HCT116 (cell line): ENCODE measurements around the gene TAF12. TPM values are rescaled to one million over a fixed set of nuclear protein-coding genes. Genes with fewer than 3 reads are reported as not detected.

ENCODE experiments used
- ATAC-seq: fragments of 200-7000 bp; cut with Tn5 transposase; 2 replicates; pipeline ENCODE4 v1.9.1; 2020; ENCODE audit warnings: mild to moderate bottlenecking, moderate library complexity
- BruUV-seq: library from RNA; stranded (reverse); fragments of 400-500 nt; replicated peaks from 2 replicates; lab custom pipeline; 2021; lab: Mats Ljungman, UMichigan
- CTCF ChIA-PET: fragments of 300-600 bp; sonication (Branson Sonifier 250); formaldehyde crosslinking; loops from one replicate; lab custom pipeline; 2021; ENCODE audit warnings: antibody characterized with exemption; lab: Charles Lee
- POLR2A ChIA-PET: fragments of 300-600, 350-600 bp; sonication (Branson Sonifier 250); formaldehyde crosslinking; loops from one replicate; lab custom pipeline; 2021; ENCODE audit warnings: antibody characterized with exemption; lab: Charles Lee
- RAD21 ChIA-PET, 2 experiments: fragments of 300-600 bp; sonication (Branson Sonifier 250); formaldehyde crosslinking; loops; one replicate each; lab custom pipeline; 2023; ENCODE audit warnings: low total read pairs in 2 of 2; ENCODE audit not compliant: uncharacterized antibody in 2 of 2, unreplicated experiment in 2 of 2, low non-redundant PET in 1 of 2; lab: Charles Lee
- DNase-seq: peaks from one replicate; pipeline ENCODE4 v3.0.0-alpha.2; 2010; ENCODE audit warnings: low read depth, low spot score
- H2AFZ ChIP-seq: fragments of 200-600 bp; shearing (Covaris generic), sonication (generic); 2 replicates; pipeline ENCODE4 v1.6.1; 2017; ENCODE audit warnings: low read depth, mixed run types, mixed read lengths, antibody characterized with exemption, low read length; ENCODE audit not compliant: poor library complexity, severe bottlenecking
- H3K27ac ChIP-seq: 2 replicates; pipeline ENCODE4 v1.5.1; 2012; ENCODE audit warnings: low read depth, low read length
- H3K27me3 ChIP-seq: fragments of 200-600 bp; sonication (generic); 2 replicates; pipeline ENCODE4 v1.6.1; 2016; ENCODE audit warnings: mixed run types, low read length, mixed read lengths; ENCODE audit not compliant: insufficient read depth
- H3K36me3 ChIP-seq, 2 experiments: fragments of 200-500 bp in 1 of 2; fragments of 200-600 bp in 1 of 2; sonication (Bioruptor generic) in 1 of 2; sonication (generic) in 1 of 2; 2 replicates each; pipeline versions ENCODE4 v1.5.1 to v1.6.1; 2014 to 2016; ENCODE audit warnings: low read length in 2 of 2, inconsistent platforms in 1 of 2, mixed read lengths in 1 of 2, mixed run types in 1 of 2; ENCODE audit not compliant: insufficient read depth in 2 of 2, control insufficient read depth in 1 of 2
- H3K4me1 ChIP-seq, 2 experiments: fragments of 200-600 bp in 1 of 2; sonication (generic) in 1 of 2; 2 replicates each; pipeline versions ENCODE4 v1.5.1 to v1.6.1; 2012 to 2017; ENCODE audit warnings: low read length in 2 of 2, inconsistent platforms in 1 of 2, mild to moderate bottlenecking in 1 of 2, mixed read lengths in 1 of 2, mixed run types in 1 of 2, moderate library complexity in 1 of 2; ENCODE audit not compliant: insufficient read depth in 2 of 2, control insufficient read depth in 1 of 2
- H3K4me2 ChIP-seq: fragments of 200-600 bp; sonication (generic); 2 replicates; pipeline ENCODE4 v1.6.1; 2017; ENCODE audit warnings: mixed run types, low read length, mixed read lengths
- H3K4me3 ChIP-seq, 2 experiments: fragments of 200-600 bp in 1 of 2; sonication (generic) in 1 of 2; replicated peaks in 1 of 2; 2 replicates each; pipeline ENCODE4 v1.5.1; 2011 to 2016; ENCODE audit warnings: low read length in 2 of 2, control low read depth in 1 of 2, low read depth in 1 of 2, mild to moderate bottlenecking in 1 of 2, mixed read lengths in 1 of 2, mixed run types in 1 of 2
- H3K79me2 ChIP-seq: fragments of 200-600 bp; sonication (generic); 2 replicates; pipeline ENCODE4 v1.6.1; 2017; ENCODE audit warnings: mild to moderate bottlenecking, mixed run types, low read length, moderate library complexity, mixed read lengths; ENCODE audit not compliant: insufficient read depth
- H3K9ac ChIP-seq: fragments of 200-600 bp; sonication (generic); 2 replicates; pipeline ENCODE4 v1.6.1; 2016; ENCODE audit warnings: low read length, mixed read lengths
- H3K9me2 ChIP-seq: fragments of 200-600 bp; sonication (generic), shearing (Covaris generic); 2 replicates; pipeline ENCODE4 v1.6.1; 2017; ENCODE audit warnings: mixed run types, mild to moderate bottlenecking, moderate library complexity; ENCODE audit not compliant: insufficient read depth
- H3K9me3 ChIP-seq, 2 experiments: fragments of 200-500 bp in 1 of 2; fragments of 200-600 bp in 1 of 2; sonication (Bioruptor generic) in 1 of 2; sonication (generic) in 1 of 2; 2 replicates each; pipeline ENCODE4 v1.6.1; 2014 to 2017; ENCODE audit warnings: low read length in 2 of 2, mixed read lengths in 2 of 2, inconsistent platforms in 1 of 2, low read depth in 1 of 2, mild to moderate bottlenecking in 1 of 2, mixed run types in 1 of 2, moderate library complexity in 1 of 2; ENCODE audit not compliant: control insufficient read depth in 1 of 2, insufficient read depth in 1 of 2
- H4K20me1 ChIP-seq: fragments of 200-600 bp; sonication (generic), shearing (Covaris generic); 2 replicates; pipeline ENCODE4 v1.6.1; 2017; ENCODE audit warnings: mixed run types, mild to moderate bottlenecking, moderate library complexity; ENCODE audit not compliant: insufficient read depth
- ATF3 ChIP-seq: IDR thresholded peaks from 2 replicates; pipeline ENCODE4 v1.6.1; 2012
- CBX3 ChIP-seq: IDR thresholded peaks from 2 replicates; pipeline ENCODE4 v1.6.1; 2012; ENCODE audit warnings: low read depth
- CEBPB ChIP-seq: IDR thresholded peaks from 2 replicates; pipeline ENCODE4 v1.6.1; 2012; ENCODE audit warnings: low read depth
- CTCF ChIP-seq, 3 experiments: fragments of 200-600 bp in 1 of 3; sonication (generic) in 1 of 3; IDR thresholded peaks in 2 of 3; conservative IDR thresholded peaks in 1 of 3; 2 replicates each; pipeline ENCODE4 v1.5.1; 2012 to 2017; ENCODE audit warnings: low read depth in 2 of 3, low read length in 2 of 3, antibody characterized with exemption in 1 of 3, borderline replicate concordance in 1 of 3, control low read depth in 1 of 3, mild to moderate bottlenecking in 1 of 3, mixed read lengths in 1 of 3, mixed run types in 1 of 3, moderate library complexity in 1 of 3; ENCODE audit not compliant: insufficient read depth in 1 of 3
- EGR1 ChIP-seq: IDR thresholded peaks from 2 replicates; pipeline ENCODE4 v1.6.1; 2012; ENCODE audit warnings: low read depth
- ELF1 ChIP-seq: IDR thresholded peaks from 2 replicates; pipeline ENCODE4 v1.6.1; 2012; ENCODE audit warnings: low read depth, borderline replicate concordance
- EZH2 ChIP-seq: fragments of 200-600 bp; sonication (generic); IDR thresholded peaks from 2 replicates; pipeline ENCODE4 v1.6.1; 2017; ENCODE audit warnings: antibody characterized with exemption, mixed run types
- EZH2phosphoT487 ChIP-seq: fragments of 200-600 bp; IDR thresholded peaks from 2 replicates; pipeline ENCODE4 v1.6.1; 2018; ENCODE audit warnings: antibody characterized with exemption, borderline replicate concordance
- FOSL1 ChIP-seq: IDR thresholded peaks from 2 replicates; pipeline ENCODE4 v1.6.1; 2012; ENCODE audit warnings: low read depth
- JUND ChIP-seq: IDR thresholded peaks from 2 replicates; pipeline ENCODE4 v1.6.1; 2012
- MAX ChIP-seq: IDR thresholded peaks from 2 replicates; pipeline ENCODE4 v1.6.1; 2012
- POLR2A ChIP-seq: IDR thresholded peaks from 2 replicates; pipeline ENCODE4 v1.7.0; 2011; ENCODE audit warnings: borderline replicate concordance; ENCODE audit not compliant: insufficient read depth, insufficient read length; ENCODE audit errors: extremely low read depth
- RAD21 ChIP-seq: IDR thresholded peaks from 2 replicates; pipeline ENCODE4 v1.6.1; 2012; ENCODE audit warnings: low read depth, mild to moderate bottlenecking
- SIN3A ChIP-seq: IDR thresholded peaks from 2 replicates; pipeline ENCODE4 v1.6.1; 2012; ENCODE audit warnings: low read depth
- SP1 ChIP-seq: IDR thresholded peaks from 2 replicates; pipeline ENCODE4 v1.6.1; 2012; ENCODE audit warnings: low read depth
- SRF ChIP-seq: IDR thresholded peaks from 2 replicates; pipeline ENCODE4 v1.6.1; 2012; ENCODE audit warnings: low read depth
- YY1 ChIP-seq: IDR thresholded peaks from 2 replicates; pipeline ENCODE4 v1.6.1; 2011; ENCODE audit warnings: low read length, low read depth, moderate library complexity, mild to moderate bottlenecking; ENCODE audit not compliant: insufficient replicate concordance; ENCODE audit errors: extremely low read depth
- ZFX ChIP-seq: fragments of 450-650 bp; IDR thresholded peaks from 2 replicates; pipeline ENCODE4 v1.6.1; 2017
- intact Hi-C: fragments of 100-400 bp; cut with micrococcal nuclease; formaldehyde crosslinking; loops from 2 replicates; pipeline ENCODE4 v1.10.0; 2022
- total RNA-seq: library from RNA; stranded (reverse); gene quantifications from one replicate; pipeline ENCODE4 v1.2.1, GENCODE V29; 2021; ENCODE audit not compliant: unreplicated experiment

The TAF12 gene
- total RNA-seq, 1 experiment from 2014 or later: 39.0 TPM

GRCh38 chr1:28668191-28668955 lies 25.5 kb upstream of the TAF12 start, which contains the start of gene GMEB1 (continued):
- TF ChIP-seq EGR1 (no peak), EZH2 (no peak)

GRCh38 chr1:28666806-28667205 lies 23.9 kb upstream of the TAF12 start:
- intact Hi-C loops: no loop called here
- TF ChIP-seq ELF1: no peak
- no peak for TF ChIP-seq YY1
- TF ChIP-seq JUND: no peak
- TF ChIP-seq MAX: no peak
- no peak for TF ChIP-seq FOSL1
- TF ChIP-seq POLR2A: no peak
- no peak for TF ChIP-seq RAD21
- TF ChIP-seq EZH2: no peak
- no peak for TF ChIP-seq CEBPB
- no peak for TF ChIP-seq SIN3A
- no peak for TF ChIP-seq ZFX
- TF ChIP-seq EZH2phosphoT487: no peak
- no peak for TF ChIP-seq ATF3
- no peak for TF ChIP-seq CBX3
- no peak for TF ChIP-seq SRF
- TF ChIP-seq SP1: no peak
- TF ChIP-seq EGR1: no peak
- no peak for TF ChIP-seq CTCF (IDR thresholded peaks at IDR 0.05 in 2 of 3, conservative IDR thresholded peaks at IDR 0.05 in 1 of 3; ENCODE audit: borderline replicate concordance in 1 of 3, insufficient read depth in 1 of 3, low read depth in 2 of 3, low read length in 2 of 3)
- no peak overlapping the region for H2AFZ ChIP-seq
- no peaks in the 10 kb centered on the region for H3K27me3 ChIP-seq
- POLR2A ChIA-PET: interaction anchor here (5.5 kb wide), 1 partner anchor 17 kb away, joined by 53 read pairs; the partner anchor contains the start of gene RNU11
- H3K27ac ChIP-seq: no peak overlapping the region
- H3K79me2 ChIP-seq: peaks cover 26% of the 10 kb centered on the region
- no peak for DNase-seq
- no peaks in the 10 kb centered on the region for H3K36me3 ChIP-seq
- no peak overlapping the region for H3K4me3 ChIP-seq
- no TSS peak for BruUV-seq
- H4K20me1 ChIP-seq: no peaks in the 10 kb centered on the region
- peaks cover 10 to 16% of the 10 kb centered on the region in 2 experiments for H3K4me1 ChIP-seq
- H3K9me2 ChIP-seq: no peaks in the 10 kb centered on the region
- no peak overlapping the region for H3K9ac ChIP-seq
- H3K9me3 ChIP-seq: no peaks in the 10 kb centered on the region
- no peak for ATAC-seq
- no peak overlapping the region for H3K4me2 ChIP-seq
- RAD21 ChIA-PET: no interaction called here
- CTCF ChIA-PET: no interaction called here
